HEK293 (cell line): ENCODE measurements around the gene TNNI3.

Experiments used
- CTCF ChIA-PET: fragments of 350-600 bp; formaldehyde crosslinking; extraction: SDS; loops from one replicate; lab custom pipeline; 2021; ENCODE audit warnings: antibody characterized with exemption; lab: Yijun Ruan, JAX
- POLR2A ChIA-PET: fragments of 300-600 bp; formaldehyde crosslinking; extraction: SDS; loops from one replicate; lab custom pipeline; 2020; ENCODE audit warnings: antibody characterized with exemption, inconsistent platforms; lab: Yijun Ruan, JAX
- H3K27ac ChIP-seq: fragments of 200-500 bp; sonication (Bioruptor generic); 2 replicates; pipeline ENCODE4 v1.5.1; 2014; ENCODE audit warnings: low read depth, low read length, control low read depth, inconsistent platforms; ENCODE audit errors: extremely low read depth
- H3K36me3 ChIP-seq, 2 experiments: fragments of 200-500 bp in 1 of 2; sonication (Bioruptor generic) in 1 of 2; 1 replicate in 1 of 2; 2 replicates in 1 of 2; pipeline ENCODE4 v1.5.1; 2014 to 2017; ENCODE audit warnings: inconsistent platforms in 2 of 2, low read length in 2 of 2; ENCODE audit not compliant: control insufficient read depth in 2 of 2, insufficient read depth in 1 of 2
- H3K4me1 ChIP-seq: fragments of 200-500 bp; sonication (Bioruptor generic); 2 replicates; pipeline ENCODE4 v1.5.1; 2014; ENCODE audit warnings: mild to moderate bottlenecking, low read length, inconsistent platforms; ENCODE audit not compliant: control insufficient read depth, insufficient read depth
- H3K4me3 ChIP-seq: 2 replicates; pipeline ENCODE4 v1.5.1; 2011; ENCODE audit warnings: low read depth, mild to moderate bottlenecking, control low read depth, low read length, moderate library complexity
- H3K9me3 ChIP-seq: fragments of 200-500 bp; sonication (Bioruptor generic); 2 replicates; pipeline ENCODE4 v1.5.1; 2014; ENCODE audit warnings: low read depth, low read length, inconsistent platforms; ENCODE audit not compliant: control insufficient read depth, insufficient read depth
- KLF1 ChIP-seq: fragments of 450-650 bp; formaldehyde crosslinking; IDR thresholded peaks from 2 replicates; pipeline ENCODE4 v1.5.1; 2016; ENCODE audit warnings: missing biosample characterization, missing genetic modification characterization
- KLF16 ChIP-seq: fragments of 450-650 bp; formaldehyde crosslinking; IDR thresholded peaks from 2 replicates; pipeline ENCODE4 v1.5.1; 2017; ENCODE audit warnings: missing biosample characterization, missing genetic modification characterization
- TCF7L2 ChIP-seq: IDR thresholded peaks from 2 replicates; pipeline ENCODE4 v1.6.1; 2011; ENCODE audit warnings: low read depth, mild to moderate bottlenecking, inconsistent platforms, low read length, moderate library complexity, borderline replicate concordance
- ZBTB21 ChIP-seq: fragments of 450-650 bp; formaldehyde crosslinking; IDR thresholded peaks from 2 replicates; pipeline ENCODE4 v1.5.1; 2017; ENCODE audit warnings: missing biosample characterization, missing genetic modification characterization
- ZBTB44 ChIP-seq: fragments of 450-650 bp; IDR thresholded peaks from 2 replicates; pipeline ENCODE4 v1.5.1; 2018; ENCODE audit warnings: missing biosample characterization, mild to moderate bottlenecking, missing genetic modification characterization
- ZNF10 ChIP-seq: fragments of 450-650 bp; formaldehyde crosslinking; IDR thresholded peaks from 2 replicates; pipeline ENCODE4 v1.5.1; 2017; ENCODE audit warnings: missing biosample characterization, missing genetic modification characterization
- ZNF175 ChIP-seq: fragments of 450-650 bp; formaldehyde crosslinking; IDR thresholded peaks from 2 replicates; pipeline ENCODE4 v1.5.1; 2016; ENCODE audit warnings: missing biosample characterization, missing genetic modification characterization
- ZNF211 ChIP-seq: fragments of 450-650 bp; formaldehyde crosslinking; IDR thresholded peaks from 2 replicates; pipeline ENCODE4 v1.5.1; 2016; ENCODE audit warnings: low read depth, missing biosample characterization, missing genetic modification characterization
- ZNF221 ChIP-seq: fragments of 450-650 bp; formaldehyde crosslinking; IDR thresholded peaks from 2 replicates; pipeline ENCODE4 v1.5.1; 2017; ENCODE audit warnings: missing biosample characterization, missing genetic modification characterization, borderline replicate concordance
- ZNF266 ChIP-seq: fragments of 450-650 bp; formaldehyde crosslinking; IDR thresholded peaks from 2 replicates; pipeline ENCODE4 v1.5.1; 2016; ENCODE audit warnings: missing biosample characterization, missing genetic modification characterization, low read depth
- ZNF280D ChIP-seq: fragments of 450-650 bp; formaldehyde crosslinking; IDR thresholded peaks from 2 replicates; pipeline ENCODE4 v1.5.1; 2016; ENCODE audit warnings: missing biosample characterization, missing genetic modification characterization
- ZNF311 ChIP-seq: fragments of 450-650 bp; formaldehyde crosslinking; IDR thresholded peaks from 2 replicates; pipeline ENCODE4 v1.5.1; 2017; ENCODE audit warnings: missing biosample characterization, missing genetic modification characterization, borderline replicate concordance
- ZNF791 ChIP-seq: fragments of 450-650 bp; formaldehyde crosslinking; IDR thresholded peaks from 2 replicates; pipeline ENCODE4 v1.5.1; 2016; ENCODE audit warnings: missing biosample characterization, missing genetic modification characterization
- ZSCAN18 ChIP-seq: fragments of 450-650 bp; formaldehyde crosslinking; IDR thresholded peaks from 2 replicates; pipeline ENCODE4 v1.5.1; 2016; ENCODE audit warnings: missing biosample characterization, missing genetic modification characterization
- TF ChIP-seq, protein P1 (sequence below): fragments of 450-650 bp; formaldehyde crosslinking; IDR thresholded peaks from 2 replicates; pipeline ENCODE4 v1.5.1; 2016; ENCODE audit warnings: missing biosample characterization, missing genetic modification characterization
- TF ChIP-seq, protein P2 (sequence below): fragments of 450-650 bp; formaldehyde crosslinking; IDR thresholded peaks from 2 replicates; pipeline ENCODE4 v1.5.1; 2016; ENCODE audit warnings: missing biosample characterization, missing genetic modification characterization
- TF ChIP-seq, protein P3 (sequence below): fragments of 450-650 bp; formaldehyde crosslinking; IDR thresholded peaks from 2 replicates; pipeline ENCODE4 v1.5.1; 2016; ENCODE audit warnings: missing biosample characterization, missing genetic modification characterization, borderline replicate concordance
- TF ChIP-seq, protein P4 (sequence below): fragments of 450-650 bp; formaldehyde crosslinking; IDR thresholded peaks from 2 replicates; pipeline ENCODE4 v1.5.1; 2017; ENCODE audit warnings: missing biosample characterization, missing genetic modification characterization

TNNI3 gene

DNA sequence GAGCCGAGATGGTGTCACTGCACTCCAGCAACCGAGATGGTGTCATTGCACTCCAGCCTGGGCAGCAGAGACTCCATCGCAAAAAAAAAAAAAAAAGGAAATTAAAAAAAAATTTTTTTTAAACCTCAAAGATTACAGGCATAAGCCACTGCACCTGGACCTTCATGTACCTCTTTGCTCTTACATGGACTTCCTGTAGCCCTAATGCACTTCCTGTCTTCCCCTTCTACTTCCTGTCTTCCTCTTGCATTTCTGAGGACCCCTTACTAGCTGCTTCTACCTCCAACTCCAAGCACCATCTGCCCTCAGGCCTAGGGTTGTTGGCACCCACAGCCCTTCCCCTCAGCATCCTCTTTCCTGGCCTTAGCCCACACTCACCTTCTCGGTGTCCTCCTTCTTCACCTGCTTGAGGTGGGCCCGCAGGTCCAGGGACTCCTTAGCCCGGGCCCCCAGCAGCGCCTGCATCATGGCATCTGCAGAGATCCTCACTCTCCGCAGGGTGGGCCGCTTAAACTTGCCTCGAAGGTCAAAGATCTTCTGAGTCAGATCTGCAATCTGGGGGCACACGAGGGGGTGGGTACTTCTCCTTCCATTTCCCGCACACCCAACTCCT is 3.8 kb downstream of the TNNI3 start (continued):
- TF ChIP-seq, protein P1, sequence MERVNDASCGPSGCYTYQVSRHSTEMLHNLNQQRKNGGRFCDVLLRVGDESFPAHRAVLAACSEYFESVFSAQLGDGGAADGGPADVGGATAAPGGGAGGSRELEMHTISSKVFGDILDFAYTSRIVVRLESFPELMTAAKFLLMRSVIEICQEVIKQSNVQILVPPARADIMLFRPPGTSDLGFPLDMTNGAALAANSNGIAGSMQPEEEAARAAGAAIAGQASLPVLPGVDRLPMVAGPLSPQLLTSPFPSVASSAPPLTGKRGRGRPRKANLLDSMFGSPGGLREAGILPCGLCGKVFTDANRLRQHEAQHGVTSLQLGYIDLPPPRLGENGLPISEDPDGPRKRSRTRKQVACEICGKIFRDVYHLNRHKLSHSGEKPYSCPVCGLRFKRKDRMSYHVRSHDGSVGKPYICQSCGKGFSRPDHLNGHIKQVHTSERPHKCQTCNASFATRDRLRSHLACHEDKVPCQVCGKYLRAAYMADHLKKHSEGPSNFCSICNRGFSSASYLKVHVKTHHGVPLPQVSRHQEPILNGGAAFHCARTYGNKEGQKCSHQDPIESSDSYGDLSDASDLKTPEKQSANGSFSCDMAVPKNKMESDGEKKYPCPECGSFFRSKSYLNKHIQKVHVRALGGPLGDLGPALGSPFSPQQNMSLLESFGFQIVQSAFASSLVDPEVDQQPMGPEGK (tag by site-specific recombination): no peak
- TF ChIP-seq ZNF10 (tag by site-specific recombination): peak; percentile 81; the same call in 1 of the 2 replicates
- no peak for TF ChIP-seq ZNF221 (tag by site-specific recombination)
- no peak for TF ChIP-seq KLF1 (tag by site-specific recombination)
- no peak for TF ChIP-seq TCF7L2
- no peak for TF ChIP-seq ZNF175
- no peak for TF ChIP-seq ZNF311
- no peak for TF ChIP-seq ZNF211 (tag by site-specific recombination)
- TF ChIP-seq, protein P2, sequence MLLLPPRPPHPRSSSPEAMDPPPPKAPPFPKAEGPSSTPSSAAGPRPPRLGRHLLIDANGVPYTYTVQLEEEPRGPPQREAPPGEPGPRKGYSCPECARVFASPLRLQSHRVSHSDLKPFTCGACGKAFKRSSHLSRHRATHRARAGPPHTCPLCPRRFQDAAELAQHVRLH: no peak

- Histone ChIP-seq H3K27ac (no peak overlapping the region), H3K36me3 (no peaks in the 10 kb centered on the region), H3K4me1 (no peaks in the 10 kb centered on the region), H3K4me3 (no peak overlapping the region), H3K9me3 (no peaks in the 10 kb centered on the region)
- ChIA-PET POLR2A (interaction anchor here (1.5 kb wide), 1 partner anchor 256 kb away, joined by 4 read pairs; the partner anchor contains the start of gene UBE2S), CTCF (interaction anchor here (0.9 to 2.0 kb wide), 5 partner anchors 9 to 271 kb away, joined by 3 to 29 read pairs (median 4); no protein-coding TSS in a partner anchor)
- TF ChIP-seq KLF16 (tag by site-specific recombination): 0 out of 2 replicates have a peak, but pooled peaks have one; percentile 38
- TF ChIP-seq ZBTB44 (tag by site-specific recombination): peak; percentile 99
- TF ChIP-seq, protein P3, sequence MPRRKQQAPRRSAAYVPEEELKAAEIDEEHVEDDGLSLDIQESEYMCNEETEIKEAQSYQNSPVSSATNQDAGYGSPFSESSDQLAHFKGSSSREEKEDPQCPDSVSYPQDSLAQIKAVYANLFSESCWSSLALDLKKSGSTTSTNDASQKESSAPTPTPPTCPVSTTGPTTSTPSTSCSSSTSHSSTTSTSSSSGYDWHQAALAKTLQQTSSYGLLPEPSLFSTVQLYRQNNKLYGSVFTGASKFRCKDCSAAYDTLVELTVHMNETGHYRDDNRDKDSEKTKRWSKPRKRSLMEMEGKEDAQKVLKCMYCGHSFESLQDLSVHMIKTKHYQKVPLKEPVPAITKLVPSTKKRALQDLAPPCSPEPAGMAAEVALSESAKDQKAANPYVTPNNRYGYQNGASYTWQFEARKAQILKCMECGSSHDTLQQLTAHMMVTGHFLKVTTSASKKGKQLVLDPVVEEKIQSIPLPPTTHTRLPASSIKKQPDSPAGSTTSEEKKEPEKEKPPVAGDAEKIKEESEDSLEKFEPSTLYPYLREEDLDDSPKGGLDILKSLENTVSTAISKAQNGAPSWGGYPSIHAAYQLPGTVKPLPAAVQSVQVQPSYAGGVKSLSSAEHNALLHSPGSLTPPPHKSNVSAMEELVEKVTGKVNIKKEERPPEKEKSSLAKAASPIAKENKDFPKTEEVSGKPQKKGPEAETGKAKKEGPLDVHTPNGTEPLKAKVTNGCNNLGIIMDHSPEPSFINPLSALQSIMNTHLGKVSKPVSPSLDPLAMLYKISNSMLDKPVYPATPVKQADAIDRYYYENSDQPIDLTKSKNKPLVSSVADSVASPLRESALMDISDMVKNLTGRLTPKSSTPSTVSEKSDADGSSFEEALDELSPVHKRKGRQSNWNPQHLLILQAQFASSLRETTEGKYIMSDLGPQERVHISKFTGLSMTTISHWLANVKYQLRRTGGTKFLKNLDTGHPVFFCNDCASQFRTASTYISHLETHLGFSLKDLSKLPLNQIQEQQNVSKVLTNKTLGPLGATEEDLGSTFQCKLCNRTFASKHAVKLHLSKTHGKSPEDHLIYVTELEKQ: no peak
- TF ChIP-seq, protein P4, sequence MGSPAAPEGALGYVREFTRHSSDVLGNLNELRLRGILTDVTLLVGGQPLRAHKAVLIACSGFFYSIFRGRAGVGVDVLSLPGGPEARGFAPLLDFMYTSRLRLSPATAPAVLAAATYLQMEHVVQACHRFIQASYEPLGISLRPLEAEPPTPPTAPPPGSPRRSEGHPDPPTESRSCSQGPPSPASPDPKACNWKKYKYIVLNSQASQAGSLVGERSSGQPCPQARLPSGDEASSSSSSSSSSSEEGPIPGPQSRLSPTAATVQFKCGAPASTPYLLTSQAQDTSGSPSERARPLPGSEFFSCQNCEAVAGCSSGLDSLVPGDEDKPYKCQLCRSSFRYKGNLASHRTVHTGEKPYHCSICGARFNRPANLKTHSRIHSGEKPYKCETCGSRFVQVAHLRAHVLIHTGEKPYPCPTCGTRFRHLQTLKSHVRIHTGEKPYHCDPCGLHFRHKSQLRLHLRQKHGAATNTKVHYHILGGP (tag by site-specific recombination): no peak
- TF ChIP-seq ZBTB21: peak; percentile 62; the same call in 1 of the 2 replicates
- TF ChIP-seq ZNF791: no peak
- TF ChIP-seq ZNF280D: no peak
- TF ChIP-seq ZSCAN18 (tag by site-specific recombination): no peak
- no peak for TF ChIP-seq ZNF266 (tag by site-specific recombination)
These were observed 5.5 kb downstream of the TNNI3 start for GRCh38 chr19:55152017-55152416.
